ENCODE measurements around the gene ZNF746.
"Not testable (repeated sequence)": the region's sequence is repeated elsewhere in the genome, so short reads cannot be mapped to it uniquely, and the experiment has no call there.

Gene ZNF746

GRCh38 chr7:149500201-149500600 lies 2.6 kb upstream of the ZNF746 start:
- DNase-seq (ENCODE audit: extremely low read depth, low read depth): no peak
- no peak for TF ChIP-seq CTCF (IDR thresholded peaks at IDR 0.05; ENCODE audit: low read depth, low read length)

- DNase-seq (ENCODE audit: extremely low read depth, low read depth): no peak
- TF ChIP-seq CTCF (IDR thresholded peaks at IDR 0.05; ENCODE audit: low read depth, low read length): no peak
Observed at GRCh38 chr7:149498811-149499210, 1.2 kb upstream of the ZNF746 start.

- DNase-seq (ENCODE audit: extremely low read depth, low read depth): peak; percentile 23
- no peak for TF ChIP-seq CTCF (IDR thresholded peaks at IDR 0.05; ENCODE audit: low read depth, low read length)
Observed at GRCh38 chr7:149496642-149497391, 792 bp downstream of the ZNF746 start.

GRCh38 chr7:149495785-149496641 lies 1.6 kb downstream of the ZNF746 start:
- TF ChIP-seq CTCF (IDR thresholded peaks at IDR 0.05; ENCODE audit: low read depth, low read length): no peak
- peak; percentile 82 for DNase-seq (ENCODE audit: extremely low read depth, low read depth)

GRCh38 chr7:149494738-149495368 lies 2.8 kb downstream of the ZNF746 start:
- peak; percentile 72 for DNase-seq (ENCODE audit: extremely low read depth, low read depth)
- no peak for TF ChIP-seq CTCF (IDR thresholded peaks at IDR 0.05; ENCODE audit: low read depth, low read length)

- DNase-seq (ENCODE audit: extremely low read depth, low read depth): not testable (repeated sequence)
Observed at GRCh38 chr7:149493975-149494374, 3.6 kb downstream of the ZNF746 start.

- TF ChIP-seq CTCF (IDR thresholded peaks at IDR 0.05; ENCODE audit: low read depth, low read length): no peak
- no peak for DNase-seq (ENCODE audit: extremely low read depth, low read depth)
Observed at GRCh38 chr7:149493366-149493765, 4.2 kb downstream of the ZNF746 start.

Measured in AG09319 (cell line).